Liver (tissue), 9 donors: ENCODE measurements around the gene MMP25. TPM values are rescaled to one million over a fixed set of nuclear protein-coding genes. Genes with fewer than 3 reads are reported as not detected.

ENCODE experiments used
- DNase-seq: peaks from one replicate; pipeline ENCODE4 v3.0.0-alpha.2; 2017; ENCODE audit warnings: low spot score
- H3K27ac ChIP-seq, 2 donors: one replicate each; pipeline ENCODE4 v1.7.0; 2013; ENCODE audit warnings: inconsistent platforms in 2 of 2, low read length in 2 of 2, control low read depth in 1 of 2, low read depth in 1 of 2, mild to moderate bottlenecking in 1 of 2
- H3K27me3 ChIP-seq, 4 donors: one replicate each; pipeline versions ENCODE4 v1.6.1 to v1.7.0; 2013; ENCODE audit warnings: low read length in 3 of 4, inconsistent platforms in 1 of 4, mild to moderate bottlenecking in 1 of 4, moderate library complexity in 1 of 4; ENCODE audit not compliant: control insufficient read depth in 4 of 4, insufficient read depth in 4 of 4
- H3K36me3 ChIP-seq, 4 donors: one replicate each; pipeline versions ENCODE4 v1.6.1 to v1.7.0; 2013; ENCODE audit warnings: low read length in 3 of 4, mild to moderate bottlenecking in 3 of 4, low read depth in 1 of 4, moderate library complexity in 1 of 4; ENCODE audit not compliant: control insufficient read depth in 4 of 4, insufficient read depth in 3 of 4
- H3K4me1 ChIP-seq, 4 donors: one replicate each; pipeline versions ENCODE4 v1.6.1 to v1.7.0; 2013; ENCODE audit warnings: low read length in 3 of 4, mild to moderate bottlenecking in 3 of 4, moderate library complexity in 1 of 4; ENCODE audit not compliant: control insufficient read depth in 4 of 4, insufficient read depth in 4 of 4
- H3K4me3 ChIP-seq, 3 donors: one replicate each; pipeline versions ENCODE4 v1.6.1 to v1.7.0; 2013; ENCODE audit warnings: low read length in 3 of 3, control low read depth in 1 of 3, low read depth in 1 of 3, mild to moderate bottlenecking in 1 of 3
- H3K9ac ChIP-seq, 2 donors: one replicate each; pipeline ENCODE4 v1.7.0; 2013; ENCODE audit warnings: low read length in 2 of 2, mild to moderate bottlenecking in 2 of 2, moderate library complexity in 2 of 2, control low read depth in 1 of 2, low read depth in 1 of 2
- H3K9me3 ChIP-seq, 4 donors: one replicate each; pipeline versions ENCODE4 v1.6.1 to v1.7.0; 2013; ENCODE audit warnings: low read length in 3 of 4; ENCODE audit not compliant: control insufficient read depth in 4 of 4
- EGR1 ChIP-seq, 2 donors: IDR thresholded peaks; 2 replicates each; pipeline ENCODE4 v1.6.1; 2016 to 2018; ENCODE audit warnings: antibody characterized with exemption in 2 of 2, low read depth in 2 of 2
- FOXA1 ChIP-seq: IDR thresholded peaks from 2 replicates; pipeline ENCODE4 v1.6.1; 2016; ENCODE audit warnings: antibody characterized with exemption
- FOXA2 ChIP-seq: IDR thresholded peaks from 2 replicates; pipeline ENCODE4 v1.6.1; 2016; ENCODE audit warnings: antibody characterized with exemption
- GABPA ChIP-seq, 2 donors: IDR thresholded peaks in 1 of 2; conservative IDR thresholded peaks in 1 of 2; 2 replicates each; pipeline ENCODE4 v1.6.1; 2016; ENCODE audit warnings: antibody characterized with exemption in 2 of 2, mild to moderate bottlenecking in 1 of 2, moderate library complexity in 1 of 2
- HNF4A ChIP-seq, 2 donors: conservative IDR thresholded peaks; 2 replicates each; pipeline ENCODE4 v1.6.1; 2016; ENCODE audit warnings: antibody characterized with exemption in 2 of 2, mild to moderate bottlenecking in 2 of 2
- HNF4G ChIP-seq: IDR thresholded peaks from 2 replicates; pipeline ENCODE4 v1.6.1; 2016; ENCODE audit warnings: antibody characterized with exemption
- JUND ChIP-seq, 2 donors: IDR thresholded peaks; 2 replicates each; pipeline ENCODE4 v1.6.1; 2016; ENCODE audit warnings: antibody characterized with exemption in 2 of 2
- NR2F2 ChIP-seq: IDR thresholded peaks from 2 replicates; pipeline ENCODE4 v1.6.1; 2016; ENCODE audit warnings: antibody characterized with exemption
- RAD21 ChIP-seq, 2 donors: IDR thresholded peaks; 2 replicates each; pipeline ENCODE4 v1.6.1; 2016; ENCODE audit warnings: antibody characterized with exemption in 2 of 2, mild to moderate bottlenecking in 2 of 2
- RXRA ChIP-seq, 2 donors: IDR thresholded peaks; 2 replicates each; pipeline ENCODE4 v1.6.1; 2017 to 2018; ENCODE audit warnings: antibody characterized with exemption in 2 of 2, mild to moderate bottlenecking in 1 of 2
- SP1 ChIP-seq: IDR thresholded peaks from 2 replicates; pipeline ENCODE4 v1.6.1; 2018; ENCODE audit warnings: antibody characterized with exemption, mild to moderate bottlenecking
- TAF1 ChIP-seq: conservative IDR thresholded peaks from 2 replicates; pipeline ENCODE4 v1.6.1; 2016; ENCODE audit warnings: antibody characterized with exemption, mild to moderate bottlenecking
- YY1 ChIP-seq: IDR thresholded peaks from 2 replicates; pipeline ENCODE4 v1.6.1; 2016; ENCODE audit warnings: antibody characterized with exemption, mild to moderate bottlenecking
- WGBS: extraction: QIAGEN DNeasy Blood & Tissue Kit; methylation state at CpG from one replicate; pipeline ENCODE4 v1.1.7; 2013; 5-methylcytosine and 5-hydroxymethylcytosine counted together
- polyA plus RNA-seq, 2 donors: library from polyadenylated mRNA; stranded (reverse) in 1 of 2; unstranded in 1 of 2; fragments of 200-250 nt in 1 of 2; fragments of >200 nt in 1 of 2; fragmentation: Nextera tagmentation in 1 of 2; extraction: Ambion mirVana in 1 of 2; gene quantifications; one replicate each; pipeline versions ENCODE4 v1.2.1 to v1.2.3, GENCODE V29; 2013 to 2015
- total RNA-seq, 2 donors: library from RNA; depleted of rRNA; stranded (reverse); fragments of >200 nt; gene quantifications; one replicate each; pipeline ENCODE4 v1.2.3, GENCODE V29; 2014
- TF ChIP-seq, protein P1 (sequence below): IDR thresholded peaks from 2 replicates; pipeline ENCODE4 v1.6.1; 2016; ENCODE audit warnings: antibody characterized with exemption
- TF ChIP-seq, protein P2 (sequence below): IDR thresholded peaks from 2 replicates; pipeline ENCODE4 v1.6.1; 2016; ENCODE audit warnings: antibody characterized with exemption, mild to moderate bottlenecking
- TF ChIP-seq, protein P3 (sequence below): IDR thresholded peaks from 2 replicates; pipeline ENCODE4 v1.6.1; 2016; ENCODE audit warnings: antibody characterized with exemption
- TF ChIP-seq, protein P4 (sequence below): IDR thresholded peaks from 2 replicates; pipeline ENCODE4 v1.6.1; 2016; ENCODE audit warnings: antibody characterized with exemption
- TF ChIP-seq, protein P5 (sequence below): fragments of 150-350 bp; IDR thresholded peaks from 2 replicates; pipeline ENCODE4 v1.5.1; 2017; ENCODE audit warnings: improper control_type of control experiment, low read depth, low read length; ENCODE audit not compliant: missing input control
- donor health status: healthy.
- donor health status: healthy.
- donor health status: healthy.
- donor health status: healthy.
- donor health status: healthy.

MMP25 gene
- total and polyA plus RNA-seq, 4 donors: 0.47 to 2.7 (median 0.96) TPM

DNA sequence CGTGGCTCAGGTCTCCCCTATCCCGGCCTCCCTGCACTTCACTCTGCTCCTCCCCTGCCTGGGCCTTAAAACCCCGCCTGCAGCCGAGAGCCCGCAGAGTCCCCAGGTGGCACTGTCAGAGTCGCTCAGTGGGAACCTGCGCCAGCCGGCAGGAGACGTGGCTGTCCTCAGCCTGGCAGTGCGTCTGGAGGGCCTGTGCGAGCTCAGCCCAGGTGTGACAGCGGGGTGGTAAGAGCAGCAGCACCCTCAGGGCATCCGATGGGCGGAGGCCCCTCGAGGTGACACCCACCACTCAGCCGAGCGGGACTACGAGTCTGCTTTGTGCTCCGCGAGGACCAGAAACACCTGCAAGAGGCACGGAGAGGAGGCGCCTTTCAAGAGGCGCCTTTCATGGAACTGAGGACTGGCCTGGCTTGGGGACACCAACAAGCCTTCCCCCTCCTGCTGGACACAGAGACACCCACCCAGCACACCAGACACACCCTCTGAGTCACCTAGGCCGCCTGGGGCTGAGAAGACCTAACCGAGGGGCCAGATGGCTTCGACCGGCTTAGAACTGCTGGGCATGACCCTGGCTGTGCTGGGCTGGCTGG is 33.4 kb upstream of the MMP25 start, which contains the start of gene CLDN9:
TSS of gene CLDN9 (plus strand) at position 96 of the 593 bp plus-strand sequence. CDS start at position 536, 440 bp downstream.
- H3K27me3 ChIP-seq: no peaks in the 10 kb centered on the region
- H3K9ac ChIP-seq: no peak within 1 kb of the TSS
- H3K27ac ChIP-seq: no peak within 1 kb of the TSS

DNA sequence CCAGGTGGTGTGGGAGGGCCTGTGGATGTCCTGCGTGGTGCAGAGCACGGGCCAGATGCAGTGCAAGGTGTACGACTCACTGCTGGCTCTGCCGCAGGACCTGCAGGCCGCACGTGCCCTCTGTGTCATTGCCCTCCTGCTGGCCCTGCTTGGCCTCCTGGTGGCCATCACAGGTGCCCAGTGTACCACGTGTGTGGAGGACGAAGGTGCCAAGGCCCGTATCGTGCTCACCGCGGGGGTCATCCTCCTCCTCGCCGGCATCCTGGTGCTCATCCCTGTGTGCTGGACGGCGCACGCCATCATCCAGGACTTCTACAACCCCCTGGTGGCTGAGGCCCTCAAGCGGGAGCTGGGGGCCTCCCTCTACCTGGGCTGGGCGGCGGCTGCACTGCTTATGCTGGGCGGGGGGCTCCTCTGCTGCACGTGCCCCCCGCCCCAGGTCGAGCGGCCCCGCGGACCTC is 32.8 kb upstream of the MMP25 start:
- H3K9ac ChIP-seq: no peak overlapping the region
- no peak for DNase-seq
- no peak for TF ChIP-seq GABPA (IDR thresholded peaks at IDR 0.05 in 1 of 2, conservative IDR thresholded peaks at IDR 0.05 in 1 of 2)
- TF ChIP-seq YY1: peak; percentile 52
- TF ChIP-seq HNF4A (conservative IDR thresholded peaks at IDR 0.05): peak; percentile 33 to 46
- TF ChIP-seq TAF1: no peak
- TF ChIP-seq, protein P1, sequence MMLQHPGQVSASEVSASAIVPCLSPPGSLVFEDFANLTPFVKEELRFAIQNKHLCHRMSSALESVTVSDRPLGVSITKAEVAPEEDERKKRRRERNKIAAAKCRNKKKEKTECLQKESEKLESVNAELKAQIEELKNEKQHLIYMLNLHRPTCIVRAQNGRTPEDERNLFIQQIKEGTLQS: no peak
- TF ChIP-seq RAD21 (IDR thresholded peaks at IDR 0.05): peak in 1 of 2 donors; percentile 12
- no peak for TF ChIP-seq FOXA1
- TF ChIP-seq, protein P2, sequence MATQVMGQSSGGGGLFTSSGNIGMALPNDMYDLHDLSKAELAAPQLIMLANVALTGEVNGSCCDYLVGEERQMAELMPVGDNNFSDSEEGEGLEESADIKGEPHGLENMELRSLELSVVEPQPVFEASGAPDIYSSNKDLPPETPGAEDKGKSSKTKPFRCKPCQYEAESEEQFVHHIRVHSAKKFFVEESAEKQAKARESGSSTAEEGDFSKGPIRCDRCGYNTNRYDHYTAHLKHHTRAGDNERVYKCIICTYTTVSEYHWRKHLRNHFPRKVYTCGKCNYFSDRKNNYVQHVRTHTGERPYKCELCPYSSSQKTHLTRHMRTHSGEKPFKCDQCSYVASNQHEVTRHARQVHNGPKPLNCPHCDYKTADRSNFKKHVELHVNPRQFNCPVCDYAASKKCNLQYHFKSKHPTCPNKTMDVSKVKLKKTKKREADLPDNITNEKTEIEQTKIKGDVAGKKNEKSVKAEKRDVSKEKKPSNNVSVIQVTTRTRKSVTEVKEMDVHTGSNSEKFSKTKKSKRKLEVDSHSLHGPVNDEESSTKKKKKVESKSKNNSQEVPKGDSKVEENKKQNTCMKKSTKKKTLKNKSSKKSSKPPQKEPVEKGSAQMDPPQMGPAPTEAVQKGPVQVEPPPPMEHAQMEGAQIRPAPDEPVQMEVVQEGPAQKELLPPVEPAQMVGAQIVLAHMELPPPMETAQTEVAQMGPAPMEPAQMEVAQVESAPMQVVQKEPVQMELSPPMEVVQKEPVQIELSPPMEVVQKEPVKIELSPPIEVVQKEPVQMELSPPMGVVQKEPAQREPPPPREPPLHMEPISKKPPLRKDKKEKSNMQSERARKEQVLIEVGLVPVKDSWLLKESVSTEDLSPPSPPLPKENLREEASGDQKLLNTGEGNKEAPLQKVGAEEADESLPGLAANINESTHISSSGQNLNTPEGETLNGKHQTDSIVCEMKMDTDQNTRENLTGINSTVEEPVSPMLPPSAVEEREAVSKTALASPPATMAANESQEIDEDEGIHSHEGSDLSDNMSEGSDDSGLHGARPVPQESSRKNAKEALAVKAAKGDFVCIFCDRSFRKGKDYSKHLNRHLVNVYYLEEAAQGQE: no peak
- TF ChIP-seq NR2F2: no peak
- TF ChIP-seq JUND (IDR thresholded peaks at IDR 0.05): no peak
- TF ChIP-seq, protein P3, sequence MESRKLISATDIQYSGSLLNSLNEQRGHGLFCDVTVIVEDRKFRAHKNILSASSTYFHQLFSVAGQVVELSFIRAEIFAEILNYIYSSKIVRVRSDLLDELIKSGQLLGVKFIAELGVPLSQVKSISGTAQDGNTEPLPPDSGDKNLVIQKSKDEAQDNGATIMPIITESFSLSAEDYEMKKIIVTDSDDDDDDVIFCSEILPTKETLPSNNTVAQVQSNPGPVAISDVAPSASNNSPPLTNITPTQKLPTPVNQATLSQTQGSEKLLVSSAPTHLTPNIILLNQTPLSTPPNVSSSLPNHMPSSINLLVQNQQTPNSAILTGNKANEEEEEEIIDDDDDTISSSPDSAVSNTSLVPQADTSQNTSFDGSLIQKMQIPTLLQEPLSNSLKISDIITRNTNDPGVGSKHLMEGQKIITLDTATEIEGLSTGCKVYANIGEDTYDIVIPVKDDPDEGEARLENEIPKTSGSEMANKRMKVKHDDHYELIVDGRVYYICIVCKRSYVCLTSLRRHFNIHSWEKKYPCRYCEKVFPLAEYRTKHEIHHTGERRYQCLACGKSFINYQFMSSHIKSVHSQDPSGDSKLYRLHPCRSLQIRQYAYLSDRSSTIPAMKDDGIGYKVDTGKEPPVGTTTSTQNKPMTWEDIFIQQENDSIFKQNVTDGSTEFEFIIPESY: no peak
- no peak for TF ChIP-seq FOXA2
- peak; percentile 97 to 99 for TF ChIP-seq RXRA (IDR thresholded peaks at IDR 0.05)
- peak; percentile 51 for TF ChIP-seq SP1
- no peak for TF ChIP-seq HNF4G
- TF ChIP-seq EGR1 (IDR thresholded peaks at IDR 0.05; ENCODE audit: low read depth in 2 of 2): no peak
- TF ChIP-seq, protein P4, sequence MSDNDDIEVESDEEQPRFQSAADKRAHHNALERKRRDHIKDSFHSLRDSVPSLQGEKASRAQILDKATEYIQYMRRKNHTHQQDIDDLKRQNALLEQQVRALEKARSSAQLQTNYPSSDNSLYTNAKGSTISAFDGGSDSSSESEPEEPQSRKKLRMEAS: no peak
- TF ChIP-seq, protein P5, sequence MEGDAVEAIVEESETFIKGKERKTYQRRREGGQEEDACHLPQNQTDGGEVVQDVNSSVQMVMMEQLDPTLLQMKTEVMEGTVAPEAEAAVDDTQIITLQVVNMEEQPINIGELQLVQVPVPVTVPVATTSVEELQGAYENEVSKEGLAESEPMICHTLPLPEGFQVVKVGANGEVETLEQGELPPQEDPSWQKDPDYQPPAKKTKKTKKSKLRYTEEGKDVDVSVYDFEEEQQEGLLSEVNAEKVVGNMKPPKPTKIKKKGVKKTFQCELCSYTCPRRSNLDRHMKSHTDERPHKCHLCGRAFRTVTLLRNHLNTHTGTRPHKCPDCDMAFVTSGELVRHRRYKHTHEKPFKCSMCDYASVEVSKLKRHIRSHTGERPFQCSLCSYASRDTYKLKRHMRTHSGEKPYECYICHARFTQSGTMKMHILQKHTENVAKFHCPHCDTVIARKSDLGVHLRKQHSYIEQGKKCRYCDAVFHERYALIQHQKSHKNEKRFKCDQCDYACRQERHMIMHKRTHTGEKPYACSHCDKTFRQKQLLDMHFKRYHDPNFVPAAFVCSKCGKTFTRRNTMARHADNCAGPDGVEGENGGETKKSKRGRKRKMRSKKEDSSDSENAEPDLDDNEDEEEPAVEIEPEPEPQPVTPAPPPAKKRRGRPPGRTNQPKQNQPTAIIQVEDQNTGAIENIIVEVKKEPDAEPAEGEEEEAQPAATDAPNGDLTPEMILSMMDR: peak; percentile 15
- 38% methylated on average over 27 of the region's 27 CpGs for WGBS
- no peaks in the 10 kb centered on the region for H3K36me3 ChIP-seq
- H3K4me1 ChIP-seq: peaks cover 4 to 27% (median 12%) of the 10 kb centered on the region in 4 donors
- no peaks in the 10 kb centered on the region for H3K27me3 ChIP-seq
- no peak overlapping the region for H3K27ac ChIP-seq
- H3K4me3 ChIP-seq: no peak overlapping the region
- H3K9me3 ChIP-seq: no peaks in the 10 kb centered on the region

More for the DNA sequence above, 33.4 kb upstream of the MMP25 start, which contains the start of gene CLDN9:
- no peaks in the 10 kb centered on the region for H3K36me3 ChIP-seq
- DNase-seq: no peak
- no peak within 1 kb of the TSS for H3K4me3 ChIP-seq
- H3K9me3 ChIP-seq: no peaks in the 10 kb centered on the region
- whole genome bisulfite sequencing: 64% methylated on average over 27 of the region's 27 CpGs
- TF ChIP-seq FOXA1 (no peak), FOXA2 (no peak), SP1 (no peak)
- H3K4me1 ChIP-seq: peaks cover 5 to 31% (median 17%) of the 10 kb centered on the region in 4 donors
